Measurements from ENCODE around the gene LRRIQ4.
A peak's percentile ranks its signal among the peaks of the same experiment; 100 is the strongest.

Gene LRRIQ4

GRCh38 chr3:169846458-169847193 is 34.0 kb downstream of the LRRIQ4 start:
- Histone ChIP-seq H3K4me2 (ENCODE audit: low read length) (peak overlapping the region; percentile 94), H3K4me3 (ENCODE audit: low read length) (peak overlapping the region; percentile 63)

GRCh38 chr3:169847896-169848295 is 35.2 kb downstream of the LRRIQ4 start:
- Histone ChIP-seq H3K4me1 (ENCODE audit: low read length) (peaks cover 24% of the 10 kb centered on the region), H3K27ac (ENCODE audit: low read length) (no peak overlapping the region), H2AFZ (ENCODE audit: low read depth, low read length) (no peak overlapping the region), H3K9ac (ENCODE audit: low read length) (no peak overlapping the region), H3K4me3 (ENCODE audit: low read length) (no peak overlapping the region), H3K36me3 (replicated peaks; ENCODE audit: low read depth, low read length) (no peaks in the 10 kb centered on the region), H4K20me1 (ENCODE audit: insufficient read depth, low read length) (no peaks in the 10 kb centered on the region), H3K4me2 (ENCODE audit: low read length) (peak overlapping the region; percentile 94), H3K79me2 (ENCODE audit: low read length) (no peaks in the 10 kb centered on the region), H3K9me3 (ENCODE audit: insufficient read depth, low read length) (no peaks in the 10 kb centered on the region), H3K27me3 (ENCODE audit: low read depth, low read length) (peaks cover 68% of the 10 kb centered on the region)
- TF ChIP-seq CTCF (IDR thresholded peaks at IDR 0.05; ENCODE audit: low read depth, low read length) (no peak), EZH2phosphoT487 (IDR thresholded peaks at IDR 0.05; ENCODE audit: low read depth) (no peak)

More at GRCh38 chr3:169846458-169847193, 34.0 kb downstream of the LRRIQ4 start:
- H4K20me1 ChIP-seq (ENCODE audit: insufficient read depth, low read length): no peaks in the 10 kb centered on the region
- peaks cover 64% of the 10 kb centered on the region for H3K27me3 ChIP-seq (ENCODE audit: low read depth, low read length)
- TF ChIP-seq EZH2phosphoT487 (IDR thresholded peaks at IDR 0.05; ENCODE audit: low read depth) (peak; percentile 53; the same call in 1 of the 2 replicates), CTCF (IDR thresholded peaks at IDR 0.05; ENCODE audit: low read depth, low read length) (no peak)
- no peak overlapping the region for H2AFZ ChIP-seq (ENCODE audit: low read depth, low read length)
- no peaks in the 10 kb centered on the region for H3K79me2 ChIP-seq (ENCODE audit: low read length)
- no peak overlapping the region for H3K9ac ChIP-seq (ENCODE audit: low read length)
- no peak overlapping the region for H3K27ac ChIP-seq (ENCODE audit: low read length)
- no peaks in the 10 kb centered on the region for H3K9me3 ChIP-seq (ENCODE audit: insufficient read depth, low read length)
- H3K36me3 ChIP-seq (replicated peaks; ENCODE audit: low read depth, low read length): no peaks in the 10 kb centered on the region
- peaks cover 24% of the 10 kb centered on the region for H3K4me1 ChIP-seq (ENCODE audit: low read length)

GRCh38 chr3:169848741-169849140 is 36.1 kb downstream of the LRRIQ4 start:
- Histone ChIP-seq H3K27me3 (ENCODE audit: low read depth, low read length) (peaks cover 62% of the 10 kb centered on the region), H3K9ac (ENCODE audit: low read length) (no peak overlapping the region), H3K9me3 (ENCODE audit: insufficient read depth, low read length) (no peaks in the 10 kb centered on the region), H3K4me1 (ENCODE audit: low read length) (peaks cover 24% of the 10 kb centered on the region), H4K20me1 (ENCODE audit: insufficient read depth, low read length) (no peaks in the 10 kb centered on the region), H3K36me3 (replicated peaks; ENCODE audit: low read depth, low read length) (no peaks in the 10 kb centered on the region), H3K4me3 (ENCODE audit: low read length) (no peak overlapping the region), H3K79me2 (ENCODE audit: low read length) (no peaks in the 10 kb centered on the region), H2AFZ (ENCODE audit: low read depth, low read length) (no peak overlapping the region), H3K27ac (ENCODE audit: low read length) (no peak overlapping the region), H3K4me2 (ENCODE audit: low read length) (no peak overlapping the region)
- TF ChIP-seq CTCF (IDR thresholded peaks at IDR 0.05; ENCODE audit: low read depth, low read length) (no peak), EZH2phosphoT487 (IDR thresholded peaks at IDR 0.05; ENCODE audit: low read depth) (no peak)

- Histone ChIP-seq H3K9ac (ENCODE audit: low read length) (no peak overlapping the region), H3K79me2 (ENCODE audit: low read length) (no peaks in the 10 kb centered on the region), H2AFZ (ENCODE audit: low read depth, low read length) (no peak overlapping the region), H3K9me3 (ENCODE audit: insufficient read depth, low read length) (no peaks in the 10 kb centered on the region), H3K27ac (ENCODE audit: low read length) (no peak overlapping the region), H3K36me3 (replicated peaks; ENCODE audit: low read depth, low read length) (no peaks in the 10 kb centered on the region), H3K4me3 (ENCODE audit: low read length) (no peak overlapping the region), H4K20me1 (ENCODE audit: insufficient read depth, low read length) (no peaks in the 10 kb centered on the region), H3K4me2 (ENCODE audit: low read length) (no peak overlapping the region), H3K27me3 (ENCODE audit: low read depth, low read length) (peaks cover 74% of the 10 kb centered on the region), H3K4me1 (ENCODE audit: low read length) (peaks cover 24% of the 10 kb centered on the region)
- TF ChIP-seq CTCF (IDR thresholded peaks at IDR 0.05; ENCODE audit: low read depth, low read length) (no peak), EZH2phosphoT487 (IDR thresholded peaks at IDR 0.05; ENCODE audit: low read depth) (no peak)
These were observed 37.9 kb downstream of the LRRIQ4 start for GRCh38 chr3:169850618-169851017.
